H9 (cell line): ENCODE measurements around the gene RRP1B. TPM values are rescaled to one million over a fixed set of nuclear protein-coding genes. Genes with fewer than 3 reads are reported as not detected.

Experiments used
- DNase-seq: peaks from one replicate; pipeline ENCODE4 v3.0.0-alpha.2; 2017
- H2AFZ ChIP-seq: one replicate; pipeline ENCODE4 v1.6.1; 2013; ENCODE audit warnings: mild to moderate bottlenecking, low read length, control low read depth, moderate library complexity
- H2AK5ac ChIP-seq: 2 replicates; pipeline ENCODE4 v1.6.1; 2013; ENCODE audit warnings: low read length, control low read depth, mixed read lengths; ENCODE audit not compliant: insufficient read length
- H2BK120ac ChIP-seq: one replicate; pipeline ENCODE4 v1.6.1; 2013; ENCODE audit warnings: low read depth, mild to moderate bottlenecking, low read length, control low read depth, inconsistent platforms; ENCODE audit not compliant: poor library complexity, severe bottlenecking
- H2BK12ac ChIP-seq: 2 replicates; pipeline ENCODE4 v1.6.1; 2013; ENCODE audit warnings: low read length, control low read depth, mixed read lengths, low read depth; ENCODE audit not compliant: insufficient read length
- H2BK15ac ChIP-seq: 2 replicates; pipeline ENCODE4 v1.6.1; 2013; ENCODE audit warnings: low read depth, low read length, control low read depth
- H2BK20ac ChIP-seq: one replicate; pipeline ENCODE4 v1.6.1; 2013; ENCODE audit warnings: low read depth, mild to moderate bottlenecking, low read length, control low read depth, inconsistent platforms; ENCODE audit not compliant: poor library complexity, severe bottlenecking
- H2BK5ac ChIP-seq: 2 replicates; pipeline ENCODE4 v1.6.1; 2013; ENCODE audit warnings: low read length, control low read depth, mixed read lengths; ENCODE audit not compliant: insufficient read length
- H3K14ac ChIP-seq: 2 replicates; pipeline ENCODE4 v1.6.1; 2013; ENCODE audit warnings: low read length, control low read depth; ENCODE audit not compliant: insufficient read depth
- H3K18ac ChIP-seq: 2 replicates; pipeline ENCODE4 v1.6.1; 2013; ENCODE audit warnings: low read depth, mild to moderate bottlenecking, mixed read lengths, low read length, control low read depth; ENCODE audit not compliant: insufficient read length
- H3K23ac ChIP-seq: 2 replicates; pipeline ENCODE4 v1.6.1; 2013; ENCODE audit warnings: low read length, control low read depth, mixed read lengths, low read depth; ENCODE audit not compliant: insufficient read length
- H3K23me2 ChIP-seq: 2 replicates; pipeline ENCODE4 v1.6.1; 2013; ENCODE audit warnings: low read depth, mild to moderate bottlenecking, mixed read lengths, low read length, control low read depth; ENCODE audit not compliant: insufficient read length, poor library complexity, severe bottlenecking
- H3K27ac ChIP-seq: 2 replicates; pipeline ENCODE4 v1.5.1; 2013; ENCODE audit warnings: low read length, control low read depth, mixed read lengths, low read depth; ENCODE audit not compliant: insufficient read length
- H3K27me3 ChIP-seq: 2 replicates; pipeline ENCODE4 v1.6.1; 2013; ENCODE audit warnings: low read length, control low read depth, inconsistent platforms; ENCODE audit not compliant: insufficient read depth
- H3K4ac ChIP-seq: 2 replicates; pipeline ENCODE4 v1.6.1; 2013; ENCODE audit warnings: low read depth, mild to moderate bottlenecking, control low read depth, inconsistent platforms, low read length, moderate library complexity
- H3K4me1 ChIP-seq: 2 replicates; pipeline ENCODE4 v1.6.1; 2013; ENCODE audit warnings: low read length, control low read depth, inconsistent platforms; ENCODE audit not compliant: insufficient read depth
- H3K4me2 ChIP-seq: 2 replicates; pipeline ENCODE4 v1.6.1; 2013; ENCODE audit warnings: low read length, control low read depth, mixed read lengths; ENCODE audit not compliant: insufficient read length, insufficient read depth
- H3K56ac ChIP-seq: 2 replicates; pipeline ENCODE4 v1.6.1; 2013; ENCODE audit warnings: low read depth, mild to moderate bottlenecking, mixed read lengths, low read length, control low read depth; ENCODE audit not compliant: insufficient read length
- H3K79me1 ChIP-seq: 2 replicates; pipeline ENCODE4 v1.6.1; 2013; ENCODE audit warnings: low read depth, mild to moderate bottlenecking, moderate library complexity, low read length, control low read depth, inconsistent platforms; ENCODE audit not compliant: insufficient read depth, poor library complexity, severe bottlenecking
- H3K79me2 ChIP-seq: 2 replicates; pipeline ENCODE4 v1.6.1; 2013; ENCODE audit warnings: low read length, control low read depth, inconsistent platforms; ENCODE audit not compliant: insufficient read depth
- H3K9ac ChIP-seq: 2 replicates; pipeline ENCODE4 v1.6.1; 2013; ENCODE audit warnings: low read length, control low read depth, mixed read lengths; ENCODE audit not compliant: insufficient read length; ENCODE audit errors: extremely low read depth
- H3K9me3 ChIP-seq: one replicate; pipeline ENCODE4 v1.6.1; 2013; ENCODE audit warnings: low read depth, low read length, inconsistent platforms; ENCODE audit not compliant: control insufficient read depth
- H3T11ph ChIP-seq: one replicate; pipeline ENCODE4 v1.6.1; 2013; ENCODE audit warnings: mild to moderate bottlenecking, low read length, control low read depth, inconsistent platforms
- H4K20me1 ChIP-seq: one replicate; pipeline ENCODE4 v1.6.1; 2013; ENCODE audit not compliant: control insufficient read depth, insufficient read length, insufficient read depth
- H4K5ac ChIP-seq: 2 replicates; pipeline ENCODE4 v1.6.1; 2013; ENCODE audit warnings: low read depth, mild to moderate bottlenecking, mixed read lengths, low read length, control low read depth; ENCODE audit not compliant: insufficient read length
- H4K8ac ChIP-seq: replicated peaks from 2 replicates; pipeline ENCODE4 v1.6.1; 2013; ENCODE audit warnings: low read length, control low read depth, mixed read lengths, low read depth; ENCODE audit not compliant: insufficient read length
- H4K91ac ChIP-seq: 2 replicates; pipeline ENCODE4 v1.6.1; 2013; ENCODE audit warnings: low read depth, mild to moderate bottlenecking, moderate library complexity, mixed read lengths, low read length, control low read depth; ENCODE audit not compliant: insufficient read length
- H3K27ac Mint-ChIP-seq, 3 experiments: 2 replicates in 2 of 3; 3 replicates in 1 of 3; pipeline ENCODE4 v1.8.0; 2020 to 2021; ENCODE audit warnings: mixed read lengths in 3 of 3, mild to moderate bottlenecking in 1 of 3, moderate library complexity in 1 of 3
- H3K27me3 Mint-ChIP-seq: 2 replicates; pipeline ENCODE4 v1.8.0; 2021; ENCODE audit warnings: low read depth, mild to moderate bottlenecking, moderate library complexity, mixed read lengths
- H3K36me3 Mint-ChIP-seq, 3 experiments: 2 replicates in 2 of 3; 3 replicates in 1 of 3; pipeline ENCODE4 v1.8.0; 2020 to 2021; ENCODE audit warnings: low read depth in 3 of 3, mixed read lengths in 3 of 3; ENCODE audit not compliant: insufficient read depth in 1 of 3
- H3K4me1 Mint-ChIP-seq, 2 experiments: 2 replicates each; pipeline ENCODE4 v1.8.0; 2020; ENCODE audit warnings: mixed read lengths in 2 of 2
- H3K4me3 Mint-ChIP-seq, 2 experiments: 2 replicates in 1 of 2; 3 replicates in 1 of 2; pipeline ENCODE4 v1.8.0; 2020 to 2021; ENCODE audit warnings: mild to moderate bottlenecking in 2 of 2, mixed read lengths in 2 of 2, moderate library complexity in 1 of 2
- H3K9me3 Mint-ChIP-seq, 2 experiments: 2 replicates in 1 of 2; 3 replicates in 1 of 2; pipeline ENCODE4 v1.8.0; 2020; ENCODE audit warnings: mild to moderate bottlenecking in 2 of 2, mixed read lengths in 2 of 2, moderate library complexity in 1 of 2
- CTCF ChIP-seq: fragments of 200-600 bp; sonication (generic); conservative IDR thresholded peaks from 3 replicates; pipeline ENCODE4 v1.8.0; 2021; ENCODE audit warnings: antibody characterized with exemption, mild to moderate bottlenecking
- WGBS: extraction: QIAGEN DNeasy Blood & Tissue Kit; methylation state at CpG from one replicate; pipeline ENCODE4 v1.1.7; 2013; ENCODE audit warnings: missing lambda C conversion rate, low lambda C conversion rate, mixed read lengths; ENCODE audit not compliant: insufficient read length; ENCODE audit errors: extremely low coverage; 5-methylcytosine and 5-hydroxymethylcytosine counted together
- total RNA-seq: library from RNA; stranded (reverse); gene quantifications from 2 replicates; pipeline ENCODE4 v1.2.1, GENCODE V29; 2021

RRP1B gene
- total RNA-seq, 1 experiment from 2014 or later = 96.6 TPM

- no peaks in the 10 kb centered on the region for H3K4me1 ChIP-seq
- TF ChIP-seq CTCF = no peak
- no peak overlapping the region for H2BK12ac ChIP-seq
- peaks cover 52% of the 10 kb centered on the region; the same call in 1 of the 2 replicates for H3K79me2 ChIP-seq
- H3T11ph ChIP-seq = no peak overlapping the region
- no peaks in the 10 kb centered on the region for H3K79me1 ChIP-seq
- Mint-ChIP-seq H3K4me1 (peaks cover 18 to 20% of the 10 kb centered on the region in 2 experiments), H3K9me3 (no peaks in the 10 kb centered on the region), H3K4me3 (no peak overlapping the region), H3K36me3 (peaks cover 47 to 71% (median 53%) of the 10 kb centered on the region in 3 experiments), H3K27me3 (no peaks in the 10 kb centered on the region), H3K27ac (peak overlapping the region in 1 of 3 experiments; percentile 93; a peak in 1 of 7 replicates)
- no peaks in the 10 kb centered on the region for H3K9me3 ChIP-seq
- H2AFZ ChIP-seq = no peak overlapping the region
- H3K9ac ChIP-seq = no peak overlapping the region
- no peak overlapping the region for H2BK5ac ChIP-seq
- no peak overlapping the region for H4K5ac ChIP-seq
- H4K91ac ChIP-seq = no peak overlapping the region
- no peaks in the 10 kb centered on the region for H3K27me3 ChIP-seq
- H3K27ac ChIP-seq = no peak overlapping the region
- no peak overlapping the region for H3K14ac ChIP-seq
- H2BK20ac ChIP-seq = no peak overlapping the region
- no peak overlapping the region for H2AK5ac ChIP-seq
- H4K8ac ChIP-seq = no peak overlapping the region
- H3K23me2 ChIP-seq = peaks cover 6% of the 10 kb centered on the region
- H3K23ac ChIP-seq = no peak overlapping the region
- DNase-seq = no peak
- H2BK120ac ChIP-seq = no peak overlapping the region
- H3K56ac ChIP-seq = no peak overlapping the region
- H3K18ac ChIP-seq = no peak overlapping the region
- WGBS = no CpG with 5 or more reads among the region's 4 CpGs
- no peak overlapping the region for H3K4ac ChIP-seq
- H2BK15ac ChIP-seq = no peak overlapping the region
- H3K4me2 ChIP-seq = no peak overlapping the region
- H4K20me1 ChIP-seq = no peaks in the 10 kb centered on the region
These were observed 5.0 kb downstream of the RRP1B start for GRCh38 chr21:43664358-43664757.
